ENCODE data around the gene LTBR.

LTBR gene

DNA sequence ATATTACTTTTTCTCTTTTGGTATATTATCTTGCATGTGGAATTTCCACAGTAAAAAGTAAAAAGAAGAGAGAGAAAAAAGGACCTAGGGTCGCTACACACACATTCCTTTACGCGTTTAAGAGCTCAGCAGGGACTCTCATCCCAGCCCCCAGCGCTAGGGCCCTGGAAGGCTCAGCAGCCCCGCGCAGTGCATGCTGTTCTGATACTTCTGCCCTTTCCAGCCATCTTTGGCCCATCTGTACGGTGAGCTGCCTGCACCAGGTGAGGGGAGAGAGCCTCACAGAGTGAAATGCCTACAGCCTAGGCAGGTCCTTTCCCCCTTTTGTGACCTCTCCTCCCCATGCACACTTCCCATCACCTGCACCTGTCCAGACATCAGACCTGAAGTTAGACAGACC, 1.6 kb upstream of the LTBR start:
- no peak for DNase-seq (ENCODE audit: low read depth in 2 of 2, low spot score in 1 of 2)

DNA sequence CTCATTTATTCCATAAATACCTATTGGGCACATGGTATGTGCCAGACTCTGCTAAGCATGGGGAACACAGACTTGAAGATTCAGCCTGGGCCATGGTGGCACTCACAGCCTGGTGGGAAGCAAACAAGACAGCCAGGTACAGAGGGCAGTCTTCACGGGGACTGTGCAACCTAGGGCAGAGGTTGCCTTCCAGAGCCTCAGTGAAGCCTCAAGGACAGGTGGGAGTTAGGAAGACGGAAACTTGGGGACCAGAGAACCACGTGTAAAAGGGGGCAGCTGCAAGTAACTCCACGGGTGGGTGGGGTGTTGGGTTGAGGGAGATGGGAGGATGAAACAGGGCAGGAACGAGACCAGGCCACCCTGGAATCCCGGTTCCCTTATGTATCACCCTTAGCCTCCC, 980 bp upstream of the LTBR start:
- DNase-seq (ENCODE audit: low read depth in 2 of 2, low spot score in 1 of 2) = no peak

DNA sequence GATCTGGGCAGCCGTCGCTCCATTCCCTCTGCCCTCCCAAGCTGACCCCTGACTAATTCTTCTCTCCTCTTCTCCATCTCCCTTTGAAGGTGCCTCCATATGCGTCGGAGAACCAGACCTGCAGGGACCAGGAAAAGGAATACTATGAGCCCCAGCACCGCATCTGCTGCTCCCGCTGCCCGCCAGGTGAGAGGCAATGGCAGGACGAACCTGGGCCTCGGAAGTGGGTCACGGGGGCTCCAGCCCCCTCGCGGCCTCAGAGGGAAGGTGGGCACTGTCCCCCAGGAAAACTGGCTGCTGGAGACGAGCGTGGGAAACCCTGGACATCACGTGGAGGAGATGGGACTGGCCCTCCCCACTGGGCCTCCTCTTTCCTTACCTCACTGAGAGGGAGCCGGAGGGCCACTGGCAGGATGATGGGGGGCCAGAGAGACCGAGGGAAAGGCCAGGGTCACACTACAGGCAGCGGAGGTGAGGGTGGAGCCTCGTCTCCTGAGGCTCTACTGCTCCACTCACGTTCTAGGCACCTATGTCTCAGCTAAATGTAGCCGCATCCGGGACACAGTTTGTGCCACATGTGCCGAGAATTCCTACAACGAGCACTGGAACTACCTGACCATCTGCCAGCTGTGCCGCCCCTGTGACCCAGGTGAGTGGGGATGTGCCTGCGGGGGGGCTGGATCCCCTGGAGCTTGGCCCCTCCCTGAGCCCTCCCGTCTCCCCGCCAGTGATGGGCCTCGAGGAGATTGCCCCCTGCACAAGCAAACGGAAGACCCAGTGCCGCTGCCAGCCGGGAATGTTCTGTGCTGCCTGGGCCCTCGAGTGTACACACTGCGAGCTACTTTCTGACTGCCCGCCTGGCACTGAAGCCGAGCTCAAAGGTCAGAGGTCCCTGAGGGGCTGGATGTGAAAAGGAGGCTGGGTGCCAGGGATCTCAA, 806 bp downstream of the LTBR start:
- no peak for DNase-seq (ENCODE audit: low read depth in 2 of 2, low spot score in 1 of 2)

GRCh38 chr12:6386038-6386437, 2.1 kb downstream of the LTBR start:
- no peak for DNase-seq (ENCODE audit: low read depth in 2 of 2, low spot score in 1 of 2)

DNA sequence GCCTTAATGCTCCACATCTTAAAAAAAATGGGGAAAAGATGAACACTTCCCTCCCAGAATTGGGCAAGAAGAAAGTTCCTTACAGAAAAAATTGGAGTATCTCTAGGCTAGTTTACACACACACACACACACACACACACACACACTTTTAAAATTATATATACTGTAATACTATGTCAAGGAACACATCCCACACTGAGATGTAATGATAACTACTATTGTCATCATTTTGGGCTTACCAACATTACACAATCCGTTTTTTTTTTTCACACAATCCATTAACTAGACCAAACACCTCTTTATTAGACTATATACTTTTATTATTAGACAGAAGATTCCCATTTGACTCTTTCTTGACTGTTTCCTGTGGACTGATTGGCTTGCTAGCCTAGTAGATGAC, 2.5 kb downstream of the LTBR start:
- no peak for DNase-seq (ENCODE audit: low read depth in 2 of 2, low spot score in 1 of 2)

- no peak for DNase-seq (ENCODE audit: low read depth in 2 of 2, low spot score in 1 of 2)
Observed at GRCh38 chr12:6387541-6387940, 3.6 kb downstream of the LTBR start.

DNA sequence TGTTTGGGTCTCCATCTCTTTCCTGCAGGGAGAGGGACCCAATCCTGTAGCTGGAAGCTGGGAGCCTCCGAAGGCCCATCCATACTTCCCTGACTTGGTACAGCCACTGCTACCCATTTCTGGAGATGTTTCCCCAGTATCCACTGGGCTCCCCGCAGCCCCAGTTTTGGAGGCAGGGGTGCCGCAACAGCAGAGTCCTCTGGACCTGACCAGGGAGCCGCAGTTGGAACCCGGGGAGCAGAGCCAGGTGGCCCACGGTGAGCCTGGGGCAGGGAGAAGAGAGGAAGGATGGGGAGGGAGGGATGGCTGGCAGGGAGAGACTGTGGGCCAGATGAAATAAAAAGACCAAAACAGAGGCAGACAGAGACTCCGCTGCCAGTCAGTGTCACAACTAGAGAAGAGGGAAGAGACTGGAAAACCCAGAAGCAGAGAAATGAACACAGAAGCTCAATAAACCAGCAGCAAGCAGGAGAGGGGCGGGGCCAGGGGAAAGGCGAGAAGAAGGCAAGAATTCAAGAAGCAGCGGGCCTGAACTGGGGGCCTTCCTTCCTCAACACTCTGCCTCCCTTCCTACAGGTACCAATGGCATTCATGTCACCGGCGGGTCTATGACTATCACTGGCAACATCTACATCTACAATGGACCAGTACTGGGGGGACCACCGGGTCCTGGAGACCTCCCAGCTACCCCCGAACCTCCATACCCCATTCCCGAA, 6.3 kb downstream of the LTBR start:
- DNase-seq (ENCODE audit: low read depth in 2 of 2, low spot score in 1 of 2) = no peak

DNA sequence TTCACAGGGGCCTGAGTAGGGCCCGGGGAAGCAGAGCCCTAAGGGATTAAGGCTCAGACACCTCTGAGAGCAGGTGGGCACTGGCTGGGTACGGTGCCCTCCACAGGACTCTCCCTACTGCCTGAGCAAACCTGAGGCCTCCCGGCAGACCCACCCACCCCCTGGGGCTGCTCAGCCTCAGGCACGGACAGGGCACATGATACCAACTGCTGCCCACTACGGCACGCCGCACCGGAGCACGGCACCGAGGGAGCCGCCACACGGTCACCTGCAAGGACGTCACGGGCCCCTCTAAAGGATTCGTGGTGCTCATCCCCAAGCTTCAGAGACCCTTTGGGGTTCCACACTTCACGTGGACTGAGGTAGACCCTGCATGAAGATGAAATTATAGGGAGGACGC, 7.1 kb downstream of the LTBR start:
- DNase-seq (ENCODE audit: low read depth in 2 of 2, low spot score in 1 of 2) = no peak

GRCh38 chr12:6392504-6392903, 8.5 kb downstream of the LTBR start:
- DNase-seq (ENCODE audit: low read depth in 2 of 2, low spot score in 1 of 2) = no peak

- no peak for DNase-seq (ENCODE audit: low read depth in 2 of 2, low spot score in 1 of 2)
Observed at GRCh38 chr12:6393109-6393508, 9.1 kb downstream of the LTBR start.

GRCh38 chr12:6394398-6394797, 10.4 kb downstream of the LTBR start:
- DNase-seq (ENCODE audit: low read depth in 2 of 2, low spot score in 1 of 2) = no peak

- DNase-seq (ENCODE audit: low read depth in 2 of 2, low spot score in 1 of 2) = no peak
Observed at GRCh38 chr12:6396031-6396430, 12.1 kb downstream of the LTBR start.

DNA sequence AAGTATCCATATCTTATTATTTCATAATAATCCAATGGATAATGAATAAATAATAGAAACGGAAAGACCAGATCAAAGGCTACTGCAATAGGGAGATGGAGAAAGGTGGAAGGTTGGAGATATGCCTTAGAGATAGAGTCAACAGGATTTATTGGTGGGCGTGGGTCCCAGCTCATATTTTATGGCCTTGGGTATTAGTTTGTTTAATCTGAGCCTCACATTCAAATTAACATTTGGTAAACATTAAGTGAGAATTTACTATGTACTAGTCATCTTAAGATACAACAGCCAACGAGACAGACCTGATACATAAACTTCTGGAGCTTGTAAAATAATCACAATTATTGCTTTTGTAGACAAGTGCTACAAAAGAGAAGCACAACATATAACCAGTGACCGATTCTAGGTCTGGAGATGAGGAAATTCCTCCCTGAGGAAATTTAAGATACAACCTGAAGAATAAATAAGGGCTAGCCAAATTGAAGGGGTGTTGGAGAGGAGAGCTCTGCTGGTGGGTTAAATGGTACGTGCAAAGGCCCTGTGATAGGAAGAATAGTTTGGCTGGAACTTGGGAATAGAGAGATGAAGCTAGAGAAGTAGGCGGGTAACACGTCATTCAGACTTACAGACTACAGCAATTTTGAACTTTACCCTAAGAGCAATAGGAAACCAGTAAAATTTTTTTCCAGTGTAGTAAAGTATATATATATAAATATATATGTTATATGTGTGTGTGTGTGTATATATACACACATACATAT, 16.1 kb downstream of the LTBR start:
- DNase-seq (ENCODE audit: low read depth in 2 of 2, low spot score in 1 of 2) = no peak

GRCh38 chr12:6404390-6404789, 20.4 kb downstream of the LTBR start:
- DNase-seq (ENCODE audit: low read depth in 2 of 2, low spot score in 1 of 2) = no peak

DNA sequence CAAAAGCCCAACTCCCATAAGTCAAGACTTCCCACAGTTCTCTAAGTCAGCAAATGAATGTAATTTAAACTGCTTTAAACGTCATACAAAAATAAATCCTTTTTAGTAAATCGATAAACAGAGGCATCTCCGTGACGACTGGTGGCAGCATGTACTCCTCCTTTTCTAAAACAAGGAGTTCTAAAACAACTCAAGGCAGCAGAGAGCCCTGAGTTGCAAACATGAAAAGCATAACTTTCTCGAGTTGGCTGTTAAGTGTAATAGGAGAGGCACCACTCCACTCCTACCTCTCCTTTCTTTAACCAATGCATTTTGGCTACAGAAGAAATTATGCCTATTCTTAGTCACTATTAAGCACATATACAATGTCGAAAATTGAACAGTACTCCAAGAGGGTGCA, 22.0 kb downstream of the LTBR start:
- no peak for DNase-seq (ENCODE audit: low read depth in 2 of 2, low spot score in 1 of 2)

DNA sequence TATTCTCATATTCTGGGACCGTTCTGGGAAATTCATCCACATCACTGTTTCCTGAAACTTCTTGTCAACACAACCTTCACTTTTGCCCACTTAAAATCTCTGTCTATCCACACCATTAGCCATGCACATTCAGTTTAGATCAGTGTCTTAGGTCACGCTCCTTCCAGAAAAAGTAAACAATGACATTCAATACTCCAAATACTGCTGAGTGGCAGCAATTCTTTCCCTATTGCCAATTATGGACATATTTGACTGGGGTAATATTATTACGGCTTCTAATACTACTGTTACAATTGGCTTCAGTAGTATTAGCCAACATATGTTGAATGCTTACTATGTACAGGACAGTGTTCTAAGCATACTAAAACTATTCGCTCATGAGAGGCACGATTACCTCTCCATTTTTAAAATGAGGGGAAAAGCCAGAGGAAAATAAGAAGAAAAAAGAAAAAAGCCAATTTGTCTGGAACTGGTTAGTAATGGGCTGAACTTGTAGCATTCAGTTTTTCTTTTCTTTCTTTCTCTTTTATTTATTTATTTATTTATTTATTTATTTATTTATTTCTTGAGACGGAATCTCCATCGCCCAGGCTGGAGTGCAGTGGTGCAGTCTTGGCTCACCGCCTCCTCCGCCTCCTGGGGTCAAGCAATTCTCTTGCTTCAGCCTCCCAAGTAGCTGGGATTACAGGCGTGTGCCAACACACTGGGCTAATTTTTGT, 23.4 kb downstream of the LTBR start:
- no peak for DNase-seq (ENCODE audit: low read depth in 2 of 2, low spot score in 1 of 2)

- DNase-seq (ENCODE audit: low read depth in 2 of 2, low spot score in 1 of 2) = no peak
Observed at GRCh38 chr12:6416596-6416995, 32.6 kb downstream of the LTBR start.

- DNase-seq (ENCODE audit: low read depth in 2 of 2, low spot score in 1 of 2) = no peak
Observed at GRCh38 chr12:6418796-6419195, 34.8 kb downstream of the LTBR start.

DNA sequence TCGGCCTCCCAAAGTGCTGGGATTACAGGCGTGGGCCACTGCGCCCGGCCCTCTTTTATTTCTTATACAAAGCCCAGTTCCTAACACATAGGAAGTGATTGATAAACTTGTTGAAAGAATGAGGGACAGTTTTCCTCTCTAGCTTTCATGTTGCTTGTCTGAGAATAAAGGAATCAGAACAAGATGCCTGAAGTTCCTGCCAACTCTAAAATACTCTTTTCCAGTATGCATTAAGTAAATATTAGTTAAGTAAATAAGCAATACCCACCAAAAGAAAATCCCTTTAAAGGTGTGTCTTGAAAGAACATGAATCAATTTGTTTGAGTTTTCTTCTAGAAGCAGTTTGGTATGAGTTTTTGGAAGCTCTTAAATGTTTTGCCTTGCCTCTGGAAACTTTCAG, 36.4 kb downstream of the LTBR start:
- DNase-seq (ENCODE audit: low read depth in 2 of 2, low spot score in 1 of 2) = no peak

- peak; percentile 35 to 48 for DNase-seq (ENCODE audit: low read depth in 2 of 2, low spot score in 1 of 2)
Observed at GRCh38 chr12:6423267-6424007, 39.5 kb downstream of the LTBR start.

DNA sequence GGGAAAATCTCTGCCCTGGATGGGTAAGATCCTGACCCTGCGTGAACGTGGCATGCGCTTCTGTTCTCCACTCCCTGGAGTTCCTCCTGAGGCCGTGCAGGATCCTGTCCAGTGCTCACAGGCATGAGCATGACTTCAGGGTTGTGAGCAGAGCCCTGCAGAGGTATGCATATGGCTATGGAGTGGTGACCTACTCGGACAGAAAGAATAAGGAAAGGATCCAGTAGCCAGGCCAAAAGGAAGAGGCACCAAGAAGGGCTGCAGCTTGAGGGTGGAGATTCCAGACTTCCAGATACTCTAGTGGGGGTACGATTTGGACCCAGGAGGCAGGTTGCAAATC, 40.0 kb downstream of the LTBR start:
- DNase-seq (ENCODE audit: low read depth in 2 of 2, low spot score in 1 of 2) = no peak
